Loucy (cell line): ENCODE data around the gene RRAS2.

Experiments
- CTCF ChIP-seq: fragments of 200-600 bp; sonication (generic); conservative IDR thresholded peaks from 2 replicates; pipeline ENCODE4 v1.5.1; 2014; ENCODE audit warnings: mild to moderate bottlenecking, antibody characterized with exemption, low read length
- EZH2phosphoT487 ChIP-seq: fragments of 200-600 bp; IDR thresholded peaks from 2 replicates; pipeline ENCODE4 v1.6.1; 2018; ENCODE audit warnings: antibody characterized with exemption, mild to moderate bottlenecking, moderate library complexity, borderline replicate concordance

DNA sequence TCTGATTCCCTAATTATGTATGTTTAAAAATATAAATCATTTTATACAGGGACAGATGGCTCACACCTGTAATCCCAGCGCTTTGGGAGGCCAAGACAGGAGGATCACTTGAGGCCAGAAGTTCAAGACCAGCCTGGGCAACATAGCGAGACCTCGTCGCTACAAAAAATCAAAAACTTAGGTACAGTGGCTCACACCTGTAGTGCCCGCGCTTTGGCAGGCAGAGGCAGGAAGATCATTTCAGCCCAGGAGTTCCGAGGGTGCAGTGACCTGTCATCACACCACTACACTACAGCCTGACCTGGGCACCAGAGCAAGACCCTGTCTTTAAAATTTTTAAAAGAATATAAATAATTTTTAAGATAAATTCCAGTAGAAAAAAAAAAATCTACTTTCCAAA is 11.5 kb downstream of the RRAS2 start:
- TF ChIP-seq CTCF (no peak), EZH2phosphoT487 (no peak)
